Erythroblast (primary cell): ENCODE measurements around the gene EDAR.

Experiments used
- DNase-seq, 2 experiments: peaks; one replicate each; lab custom pipeline; 2025; lab: John Stamatoyannopoulos, UW
- GATA1 ChIP-seq: IDR thresholded peaks from 2 replicates; pipeline ENCODE4 v1.6.1; 2011; ENCODE audit warnings: low read depth, mild to moderate bottlenecking, control low read depth, low read length, moderate library complexity
- POLR2A ChIP-seq: IDR thresholded peaks from 2 replicates; pipeline ENCODE4 v1.6.1; 2011; ENCODE audit warnings: mild to moderate bottlenecking, low read length

The EDAR gene

GRCh38 chr2:108866041-108866440, 123.0 kb downstream of the EDAR start:
- no peak for TF ChIP-seq POLR2A
- TF ChIP-seq GATA1, result no peak
- no peak for DNase-seq

- no peak for TF ChIP-seq GATA1
- no peak for TF ChIP-seq POLR2A
- DNase-seq, result no peak
Measured at GRCh38 chr2:108858894-108859293, 130.1 kb downstream of the EDAR start.

GRCh38 chr2:108855194-108855593, 133.8 kb downstream of the EDAR start:
- TF ChIP-seq POLR2A (no peak), GATA1 (no peak)
- no peak for DNase-seq

GRCh38 chr2:108854484-108854883, 134.5 kb downstream of the EDAR start:
- TF ChIP-seq GATA1 (no peak), POLR2A (no peak)
- no peak for DNase-seq

GRCh38 chr2:108853421-108853820, 135.6 kb downstream of the EDAR start:
- TF ChIP-seq GATA1, result no peak
- DNase-seq, result no peak

- TF ChIP-seq POLR2A (no peak), GATA1 (no peak)
- no peak for DNase-seq
Measured at GRCh38 chr2:108852375-108852774, 136.6 kb downstream of the EDAR start.

GRCh38 chr2:108847000-108847399, 142.0 kb downstream of the EDAR start:
- no peak for DNase-seq
- TF ChIP-seq GATA1, result no peak
- no peak for TF ChIP-seq POLR2A

GRCh38 chr2:108845923-108846322, 143.1 kb downstream of the EDAR start:
- no peak for TF ChIP-seq POLR2A
- DNase-seq, result peak; percentile 6 to 78
